Upper lobe of left lung (tissue), 6 donors: Measurements from ENCODE around the gene GLIS1. TPM values are rescaled to one million over a fixed set of nuclear protein-coding genes. Genes with fewer than 3 reads are reported as not detected.

ENCODE experiments used
- ATAC-seq, 2 donors: fragments of 200-7000 bp; cut with Tn5 transposase; one replicate each; pipeline ENCODE4 v1.9.1; 2022; ENCODE audit warnings: mild to moderate bottlenecking in 2 of 2, moderate library complexity in 2 of 2; ENCODE audit not compliant: low FRiP score in 2 of 2
- DNase-seq, 2 donors: peaks; one replicate each; pipeline ENCODE4 v3.0.0-alpha.2; 2019 to 2020
- H3K27ac ChIP-seq, 4 donors: fragments of 200-600 bp; sonication (generic); one replicate each; pipeline ENCODE4 v1.5.1; 2016 to 2019
- H3K27me3 ChIP-seq, 4 donors: fragments of 200-600 bp; sonication (generic); one replicate each; pipeline ENCODE4 v1.5.1; 2017 to 2019
- H3K36me3 ChIP-seq, 4 donors: fragments of 200-600 bp; sonication (generic); one replicate each; pipeline ENCODE4 v1.5.1; 2016 to 2019
- H3K4me1 ChIP-seq, 4 donors: fragments of 200-600 bp; sonication (generic); one replicate each; pipeline ENCODE4 v1.5.1; 2018 to 2019
- H3K4me3 ChIP-seq, 4 donors: fragments of 200-600 bp; sonication (generic); one replicate each; pipeline ENCODE4 v1.5.1; 2017 to 2019; ENCODE audit warnings: mild to moderate bottlenecking in 2 of 4, moderate library complexity in 1 of 4
- H3K9me3 ChIP-seq, 4 donors: fragments of 200-600 bp; sonication (generic); one replicate each; pipeline ENCODE4 v1.5.1; 2018 to 2019
- EP300 ChIP-seq, 4 donors: sonication (generic); formaldehyde crosslinking; IDR thresholded peaks; one replicate each; pipeline ENCODE4 v1.5.1; 2017; ENCODE audit warnings: antibody characterized with exemption in 4 of 4, control low read depth in 2 of 4
- POLR2A ChIP-seq, 4 donors: fragments of 450-650 bp; IDR thresholded peaks; one replicate each; pipeline ENCODE4 v1.5.1; 2016 to 2017; ENCODE audit warnings: antibody characterized with exemption in 4 of 4, mild to moderate bottlenecking in 2 of 4
- POLR2AphosphoS5 ChIP-seq, 2 donors: sonication (generic); formaldehyde crosslinking; IDR thresholded peaks; one replicate each; pipeline ENCODE4 v1.5.1; 2017; ENCODE audit warnings: antibody characterized with exemption in 2 of 2
- WGBS, 2 donors: methylation state at CpG; one replicate each; pipeline ENCODE4 v1.1.5; 2017 to 2018; 5-methylcytosine and 5-hydroxymethylcytosine counted together
- total RNA-seq, 6 donors: library from RNA; depleted of rRNA in 4 of 6; stranded (reverse); fragments of >200 nt in 4 of 6; gene quantifications; one replicate each; pipeline versions ENCODE4 v1.1.0 to v1.2.1, GENCODE V29; 2016 to 2021
- TF ChIP-seq, protein P1 (sequence below), 6 experiments: fragments of 450-650 bp in 4 of 6; fragments of 200-600 bp in 2 of 6; sonication (generic) in 2 of 6; IDR thresholded peaks; one replicate each; pipeline ENCODE4 v1.5.1; 2016 to 2019; ENCODE audit warnings: antibody characterized with exemption in 6 of 6
- donor health status: DM: no; HTN: no; CAD: no; lungs with moderate emphysema.
- donor health status: DM: no; HTN: yes; CAD: no; lungs with severe emphysema.

The GLIS1 gene
- total RNA-seq, 6 donors from 2014 or later, result 0.26 to 1.0 TPM; not detected in 4

GRCh38 chr1:53539711-53540603 lies 199.0 kb downstream of the GLIS1 start:
- WGBS, 2 donors, result 85 to 90% methylated on average over 18 to 20 of the region's 22 CpGs
- TF ChIP-seq, protein P1, sequence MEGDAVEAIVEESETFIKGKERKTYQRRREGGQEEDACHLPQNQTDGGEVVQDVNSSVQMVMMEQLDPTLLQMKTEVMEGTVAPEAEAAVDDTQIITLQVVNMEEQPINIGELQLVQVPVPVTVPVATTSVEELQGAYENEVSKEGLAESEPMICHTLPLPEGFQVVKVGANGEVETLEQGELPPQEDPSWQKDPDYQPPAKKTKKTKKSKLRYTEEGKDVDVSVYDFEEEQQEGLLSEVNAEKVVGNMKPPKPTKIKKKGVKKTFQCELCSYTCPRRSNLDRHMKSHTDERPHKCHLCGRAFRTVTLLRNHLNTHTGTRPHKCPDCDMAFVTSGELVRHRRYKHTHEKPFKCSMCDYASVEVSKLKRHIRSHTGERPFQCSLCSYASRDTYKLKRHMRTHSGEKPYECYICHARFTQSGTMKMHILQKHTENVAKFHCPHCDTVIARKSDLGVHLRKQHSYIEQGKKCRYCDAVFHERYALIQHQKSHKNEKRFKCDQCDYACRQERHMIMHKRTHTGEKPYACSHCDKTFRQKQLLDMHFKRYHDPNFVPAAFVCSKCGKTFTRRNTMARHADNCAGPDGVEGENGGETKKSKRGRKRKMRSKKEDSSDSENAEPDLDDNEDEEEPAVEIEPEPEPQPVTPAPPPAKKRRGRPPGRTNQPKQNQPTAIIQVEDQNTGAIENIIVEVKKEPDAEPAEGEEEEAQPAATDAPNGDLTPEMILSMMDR (IDR thresholded peaks at IDR 0.05), result no peak
- TF ChIP-seq POLR2AphosphoS5 (IDR thresholded peaks at IDR 0.05), result no peak
- no peak for TF ChIP-seq POLR2A (IDR thresholded peaks at IDR 0.05)
- Histone ChIP-seq H3K27me3 (no peaks in the 10 kb centered on the region), H3K4me3 (no peak overlapping the region), H3K4me1 (no peaks in the 10 kb centered on the region), H3K27ac (no peak overlapping the region), H3K9me3 (no peaks in the 10 kb centered on the region), H3K36me3 (no peaks in the 10 kb centered on the region)
- no peak for DNase-seq
- ATAC-seq, result no peak

DNA sequence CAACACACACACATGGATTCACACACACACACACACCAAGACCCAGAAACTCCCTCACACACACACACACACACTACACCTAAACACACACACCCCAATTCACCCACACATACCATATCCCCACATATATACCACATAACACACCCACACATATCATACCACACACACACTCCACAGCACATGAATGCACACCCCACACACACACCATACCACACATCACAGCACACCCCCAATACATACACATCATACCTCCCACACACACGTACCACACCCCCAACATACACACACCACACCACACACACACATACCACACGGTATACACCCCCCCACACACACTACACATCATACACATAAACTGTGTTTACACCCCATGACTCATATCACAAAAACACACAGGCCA lies 199.7 kb downstream of the GLIS1 start:
- ATAC-seq (no peak), DNase-seq (no peak)
- TF ChIP-seq EP300 (IDR thresholded peaks at IDR 0.05), result no peak
- Histone ChIP-seq H3K9me3 (no peaks in the 10 kb centered on the region), H3K4me1 (no peaks in the 10 kb centered on the region), H3K27ac (no peak overlapping the region), H3K4me3 (no peak overlapping the region), H3K36me3 (no peaks in the 10 kb centered on the region), H3K27me3 (no peaks in the 10 kb centered on the region)
- 73 to 77% methylated on average over 2 of the region's 2 CpGs for WGBS, 2 donors

DNA sequence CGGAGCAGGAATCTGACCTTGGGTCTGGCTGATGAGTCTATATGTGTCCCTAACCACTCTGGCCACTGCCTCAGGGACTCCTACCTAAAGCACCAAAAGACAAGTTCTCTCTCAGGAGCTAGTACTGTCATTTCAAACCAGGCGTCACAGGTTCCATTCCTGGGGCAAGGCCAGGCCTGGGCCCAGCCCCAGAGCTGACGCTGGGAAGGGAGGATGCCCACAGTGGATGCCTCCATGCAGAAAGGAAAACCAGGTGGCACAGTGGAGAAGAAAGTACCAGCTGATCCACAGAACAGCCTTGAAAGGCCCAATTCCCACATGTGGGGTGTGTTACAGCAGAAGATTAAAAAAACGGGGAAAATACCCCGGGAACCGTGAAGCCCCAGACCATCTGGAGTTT lies 202.4 kb downstream of the GLIS1 start:
- Histone ChIP-seq H3K36me3 (no peaks in the 10 kb centered on the region), H3K27ac (no peak overlapping the region), H3K4me3 (no peak overlapping the region), H3K9me3 (no peaks in the 10 kb centered on the region), H3K4me1 (no peaks in the 10 kb centered on the region), H3K27me3 (no peaks in the 10 kb centered on the region)
- DNase-seq (no peak), ATAC-seq (no peak)
- TF ChIP-seq, protein P1 (IDR thresholded peaks at IDR 0.05), result no peak
- 81 to 91% methylated on average over 6 of the region's 6 CpGs for WGBS, 2 donors

DNA sequence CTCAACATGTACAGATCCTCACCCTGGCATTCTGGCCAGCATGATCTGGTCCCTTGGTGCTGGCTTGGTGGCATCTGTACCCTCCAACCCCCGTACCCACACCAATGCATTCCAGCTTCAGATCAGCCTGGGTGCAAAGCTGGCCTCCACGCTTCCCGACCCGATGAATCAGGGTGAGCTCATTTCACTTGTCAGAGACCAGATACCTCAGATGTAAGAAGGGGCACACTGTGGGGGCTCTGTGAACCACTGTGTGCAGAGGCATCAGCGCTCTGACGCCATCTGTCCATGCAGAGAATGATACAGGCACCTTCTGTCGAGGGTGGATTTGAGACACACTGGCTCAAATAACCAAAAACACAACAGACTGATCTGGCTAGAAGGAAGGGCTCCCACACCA lies 203.1 kb downstream of the GLIS1 start:
- no peak overlapping the region for H3K27ac ChIP-seq
- TF ChIP-seq, protein P1 (IDR thresholded peaks at IDR 0.05), result no peak
- TF ChIP-seq EP300 (IDR thresholded peaks at IDR 0.05), result no peak
- TF ChIP-seq POLR2A (IDR thresholded peaks at IDR 0.05), result no peak
- no peak for TF ChIP-seq POLR2AphosphoS5 (IDR thresholded peaks at IDR 0.05)
- no peaks in the 10 kb centered on the region for H3K27me3 ChIP-seq
- ATAC-seq (no peak), DNase-seq (no peak)
- no peaks in the 10 kb centered on the region for H3K9me3 ChIP-seq
- H3K4me1 ChIP-seq, result no peaks in the 10 kb centered on the region
- no peaks in the 10 kb centered on the region for H3K36me3 ChIP-seq
- 91 to 92% methylated on average over 7 of the region's 7 CpGs for WGBS, 2 donors
- H3K4me3 ChIP-seq, result no peak overlapping the region

DNA sequence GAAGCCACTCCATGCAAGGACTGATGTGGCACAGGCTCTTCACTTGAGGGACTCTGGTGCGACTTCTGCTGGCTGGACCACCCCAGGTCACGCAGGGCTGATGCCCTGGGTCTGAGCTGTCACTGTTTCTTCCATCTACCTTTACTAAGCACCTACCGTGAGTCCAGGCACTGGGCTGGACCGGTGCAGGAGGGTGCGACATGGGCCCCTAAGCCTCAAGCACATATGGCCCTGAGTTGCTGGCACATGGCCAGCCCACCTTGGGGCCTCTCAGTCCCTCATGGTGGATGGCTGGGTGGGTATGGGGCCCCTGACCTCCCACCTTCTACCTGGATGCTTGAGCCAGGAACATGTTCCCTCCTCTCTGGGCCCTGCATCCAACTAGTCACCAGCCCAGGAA lies 203.7 kb downstream of the GLIS1 start:
- H3K4me3 ChIP-seq, result no peak overlapping the region
- WGBS, 2 donors, result 88 to 100% methylated on average over 2 to 5 of the region's 5 CpGs
- H3K4me1 ChIP-seq, result peaks cover 0 to 6% (median 0%) of the 10 kb centered on the region in 4 donors
- H3K36me3 ChIP-seq, result no peaks in the 10 kb centered on the region
- H3K27ac ChIP-seq, result no peak overlapping the region
- ATAC-seq (no peak), DNase-seq (no peak)
- TF ChIP-seq POLR2AphosphoS5 (IDR thresholded peaks at IDR 0.05) (no peak), POLR2A (IDR thresholded peaks at IDR 0.05) (no peak), EP300 (IDR thresholded peaks at IDR 0.05) (no peak)
- TF ChIP-seq, protein P1 (IDR thresholded peaks at IDR 0.05), result no peak
- no peaks in the 10 kb centered on the region for H3K9me3 ChIP-seq
- H3K27me3 ChIP-seq, result no peaks in the 10 kb centered on the region
